Lung (tissue), 12 donors: ENCODE data around the gene NAV1. TPM values are rescaled to one million over a fixed set of nuclear protein-coding genes. Genes with fewer than 3 reads are reported as not detected.
A peak's percentile ranks its signal among the peaks of the same experiment; 100 is the strongest.

Experiments used
- ATAC-seq: fragments of 200-7000 bp; cut with Tn5 transposase; one replicate; pipeline ENCODE4 v1.9.1; 2020; ENCODE audit warnings: moderate number of reproducible peaks; ENCODE audit not compliant: insufficient read depth, low FRiP score
- DNase-seq, 3 donors: peaks; one replicate each; pipeline ENCODE4 v3.0.0-alpha.2; 2013 to 2017
- H3K27ac ChIP-seq, 2 donors: one replicate each; pipeline ENCODE4 v1.5.1; 2013; ENCODE audit warnings: mild to moderate bottlenecking in 2 of 2, moderate library complexity in 2 of 2, control low read depth in 1 of 2, inconsistent platforms in 1 of 2, low read depth in 1 of 2, low read length in 1 of 2
- H3K27me3 ChIP-seq, 3 donors: one replicate each; pipeline ENCODE4 v1.5.1; 2013; ENCODE audit warnings: low read length in 2 of 3; ENCODE audit not compliant: control insufficient read depth in 3 of 3, insufficient read depth in 3 of 3
- H3K36me3 ChIP-seq, 4 donors: one replicate each; pipeline ENCODE4 v1.5.1; 2013; ENCODE audit warnings: low read length in 4 of 4, mild to moderate bottlenecking in 1 of 4, moderate library complexity in 1 of 4; ENCODE audit not compliant: control insufficient read depth in 4 of 4, insufficient read depth in 4 of 4
- H3K4me1 ChIP-seq, 5 donors: one replicate each; pipeline ENCODE4 v1.5.1; 2013; ENCODE audit warnings: low read length in 5 of 5, mild to moderate bottlenecking in 2 of 5, moderate library complexity in 1 of 5; ENCODE audit not compliant: control insufficient read depth in 5 of 5, insufficient read depth in 5 of 5
- H3K4me3 ChIP-seq: one replicate; pipeline ENCODE4 v1.5.1; 2013; ENCODE audit warnings: mild to moderate bottlenecking, control low read depth, moderate library complexity
- H3K9ac ChIP-seq, 2 donors: one replicate each; pipeline ENCODE4 v1.5.1; 2013; ENCODE audit warnings: low read length in 2 of 2, control low read depth in 1 of 2; ENCODE audit not compliant: insufficient read depth in 1 of 2
- H3K9me3 ChIP-seq, 4 donors: one replicate each; pipeline ENCODE4 v1.5.1; 2013; ENCODE audit warnings: low read length in 3 of 4, mild to moderate bottlenecking in 1 of 4, moderate library complexity in 1 of 4; ENCODE audit not compliant: control insufficient read depth in 4 of 4, insufficient read depth in 3 of 4
- WGBS, 2 donors: extraction: QIAGEN DNeasy Blood & Tissue Kit; methylation state at CpG; one replicate each; pipeline ENCODE4 v1.1.7; 2013; 5-methylcytosine and 5-hydroxymethylcytosine counted together
- polyA plus RNA-seq, 2 donors: library from polyadenylated mRNA; stranded (reverse); fragments of 200-250 nt; gene quantifications; one replicate each; pipeline ENCODE4 v1.2.1, GENCODE V29; 2013
- total RNA-seq, 2 donors: library from RNA; depleted of rRNA in 1 of 2; stranded (reverse); fragments of >200 nt in 1 of 2; gene quantifications; one replicate each; pipeline ENCODE4 v1.2.1, GENCODE V29; 2014 to 2021
- TF ChIP-seq, protein P1 (sequence below): IDR thresholded peaks from 2 replicates; pipeline ENCODE4 v1.5.1; 2012; ENCODE audit warnings: mild to moderate bottlenecking; ENCODE audit errors: control extremely low read depth, extremely low read depth
- donor health status: control.
- donor health status: control.
- donor health status: Bipolar disorder and iron deficiency.
- donor health status: healthy.
- donor health status: DM: yes; HTN: yes; CAD: no.

Gene NAV1
- total and polyA plus RNA-seq, 4 donors: 6.5 to 38.6 (median 17.9) TPM

DNA sequence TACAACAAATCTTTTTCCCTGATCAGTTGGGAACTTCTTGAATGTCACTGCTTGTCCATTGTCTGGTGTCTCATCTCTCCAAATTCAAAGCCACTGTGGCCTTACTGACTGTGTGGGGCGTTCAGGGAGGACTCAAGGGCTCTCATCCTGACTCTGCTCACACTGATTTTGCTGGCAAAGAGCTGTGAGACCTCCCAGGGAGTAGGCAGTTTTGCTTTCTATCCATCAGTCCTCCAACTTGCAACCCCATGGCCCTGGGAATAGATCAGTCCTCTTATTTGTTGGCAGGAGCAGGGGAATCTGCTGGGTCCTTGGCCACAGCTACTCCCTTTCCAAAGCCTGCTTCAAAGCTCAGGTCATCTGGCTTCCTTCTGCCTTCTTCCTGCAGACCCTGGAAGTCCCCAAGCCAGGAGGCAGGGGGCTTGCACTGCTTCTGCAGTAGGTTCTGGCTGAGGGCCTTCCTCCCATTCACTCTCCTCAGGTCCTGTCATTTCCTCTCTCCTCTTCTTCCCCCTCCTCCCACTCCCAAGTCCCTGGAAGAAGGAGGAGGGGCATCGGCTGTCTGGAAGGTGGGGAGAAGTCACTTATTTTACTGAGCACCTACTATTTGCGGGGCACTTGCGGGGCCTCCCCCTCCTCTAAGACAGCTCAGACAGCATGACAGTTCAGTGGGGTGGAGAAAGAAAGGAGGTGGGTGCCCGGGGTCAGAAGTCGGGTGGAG, 876 bp upstream of the NAV1 start:
- peaks cover 0 to 58% (median 14%) of the 10 kb centered on the region in 5 donors for H3K4me1 ChIP-seq
- no peaks in the 10 kb centered on the region for H3K9me3 ChIP-seq
- ATAC-seq (no peak), DNase-seq (peak; percentile 70 to 86 (median 81))
- H3K4me3 ChIP-seq: peak overlapping the region; percentile 11
- peak overlapping the region in 1 of 2 donors; percentile 16 for H3K9ac ChIP-seq
- TF ChIP-seq, protein P1, sequence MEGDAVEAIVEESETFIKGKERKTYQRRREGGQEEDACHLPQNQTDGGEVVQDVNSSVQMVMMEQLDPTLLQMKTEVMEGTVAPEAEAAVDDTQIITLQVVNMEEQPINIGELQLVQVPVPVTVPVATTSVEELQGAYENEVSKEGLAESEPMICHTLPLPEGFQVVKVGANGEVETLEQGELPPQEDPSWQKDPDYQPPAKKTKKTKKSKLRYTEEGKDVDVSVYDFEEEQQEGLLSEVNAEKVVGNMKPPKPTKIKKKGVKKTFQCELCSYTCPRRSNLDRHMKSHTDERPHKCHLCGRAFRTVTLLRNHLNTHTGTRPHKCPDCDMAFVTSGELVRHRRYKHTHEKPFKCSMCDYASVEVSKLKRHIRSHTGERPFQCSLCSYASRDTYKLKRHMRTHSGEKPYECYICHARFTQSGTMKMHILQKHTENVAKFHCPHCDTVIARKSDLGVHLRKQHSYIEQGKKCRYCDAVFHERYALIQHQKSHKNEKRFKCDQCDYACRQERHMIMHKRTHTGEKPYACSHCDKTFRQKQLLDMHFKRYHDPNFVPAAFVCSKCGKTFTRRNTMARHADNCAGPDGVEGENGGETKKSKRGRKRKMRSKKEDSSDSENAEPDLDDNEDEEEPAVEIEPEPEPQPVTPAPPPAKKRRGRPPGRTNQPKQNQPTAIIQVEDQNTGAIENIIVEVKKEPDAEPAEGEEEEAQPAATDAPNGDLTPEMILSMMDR: no peak
- WGBS, 2 donors: 20 to 21% methylated on average over 6 of the region's 6 CpGs
- peaks cover 0 to 17% (median 6%) of the 10 kb centered on the region in 3 donors for H3K27me3 ChIP-seq
- H3K27ac ChIP-seq: peak overlapping the region in 1 of 2 donors; percentile 71
- no peaks in the 10 kb centered on the region for H3K36me3 ChIP-seq

GRCh38 chr1:201539561-201540431, 869 bp downstream of the NAV1 start:
- H3K36me3 ChIP-seq: no peaks in the 10 kb centered on the region
- ATAC-seq (peak; percentile 3), DNase-seq (peak; percentile 61 to 78 (median 74))
- H3K9me3 ChIP-seq: no peaks in the 10 kb centered on the region
- peak overlapping the region; percentile 71 to 86 for H3K27ac ChIP-seq
- peak overlapping the region; percentile 54 for H3K4me3 ChIP-seq
- H3K9ac ChIP-seq: peak overlapping the region; percentile 43 to 76
- H3K27me3 ChIP-seq: peaks cover 0 to 17% (median 6%) of the 10 kb centered on the region in 3 donors
- WGBS, 2 donors: 1 to 4% methylated on average over 47 of the region's 47 CpGs
- TF ChIP-seq, protein P1: no peak
- H3K4me1 ChIP-seq: peaks cover 5 to 62% (median 17%) of the 10 kb centered on the region in 5 donors

DNA sequence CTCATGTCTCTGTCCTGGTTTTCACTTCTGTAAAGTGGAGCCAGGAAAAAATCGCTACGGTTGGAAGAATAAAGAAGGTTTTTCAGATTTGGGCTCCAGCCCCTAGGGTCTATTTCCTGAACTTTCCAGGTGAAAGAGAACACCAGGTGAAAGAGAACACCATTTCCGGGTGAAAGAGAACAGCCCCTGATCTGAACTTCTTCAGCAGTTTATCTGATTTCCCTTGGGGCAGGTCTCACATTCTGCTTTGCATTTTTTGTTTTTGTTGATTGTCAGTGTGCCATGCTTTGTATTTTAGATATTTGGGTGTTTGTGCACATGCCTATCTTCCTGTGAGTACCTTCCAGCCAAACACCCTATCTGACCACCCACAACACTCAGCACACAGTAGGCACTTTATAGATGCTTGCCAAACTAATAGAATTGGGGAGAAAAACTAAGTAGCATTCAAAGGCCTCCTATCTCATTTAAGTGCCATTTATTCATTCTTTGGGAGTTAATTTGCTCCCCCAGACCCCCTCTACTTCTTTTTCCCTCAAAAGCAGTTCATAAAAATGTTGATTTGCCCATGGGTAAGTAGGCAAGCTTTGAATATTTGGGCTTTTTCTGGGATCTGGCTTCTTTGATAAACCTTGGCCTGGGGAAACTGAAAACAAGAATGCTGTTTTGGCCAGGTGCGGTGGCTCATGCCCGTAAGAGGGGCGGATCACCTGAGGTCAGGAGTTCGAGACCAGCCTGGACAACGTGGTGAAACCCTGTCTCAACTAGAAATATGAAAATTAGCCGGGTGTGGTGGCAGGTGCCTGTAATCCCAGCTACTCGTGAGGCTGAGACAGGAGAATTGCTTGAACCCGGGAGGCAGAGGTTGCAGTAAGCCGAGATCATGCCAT, 2.2 kb downstream of the NAV1 start:
- TF ChIP-seq, protein P1: no peak
- no peak overlapping the region for H3K9ac ChIP-seq
- H3K36me3 ChIP-seq: no peaks in the 10 kb centered on the region
- 85 to 86% methylated on average over 12 of the region's 12 CpGs for WGBS, 2 donors
- no peak for ATAC-seq
- no peak for DNase-seq
- H3K27me3 ChIP-seq: peaks cover 0 to 17% (median 6%) of the 10 kb centered on the region in 3 donors
- H3K4me3 ChIP-seq: no peak overlapping the region
- peak overlapping the region in 1 of 2 donors; percentile 25 for H3K27ac ChIP-seq
- H3K4me1 ChIP-seq: peaks cover 5 to 54% (median 15%) of the 10 kb centered on the region in 5 donors
- no peaks in the 10 kb centered on the region for H3K9me3 ChIP-seq
